OCI-LY3 (cell line): ENCODE measurements around the gene MFAP2.

Experiments
- H2AFZ ChIP-seq: fragments of 200-600, 300-600 bp; shearing (Covaris generic); 2 replicates; pipeline ENCODE4 v1.6.0; 2014; ENCODE audit warnings: antibody characterized with exemption, low read depth, low read length
- H3K27ac ChIP-seq: fragments of 200-600, 300-600 bp; sonication (generic); 2 replicates; pipeline ENCODE4 v1.5.1; 2014; ENCODE audit warnings: mild to moderate bottlenecking, low read length, moderate library complexity, mixed read lengths
- H3K27me3 ChIP-seq: fragments of 200-600, 300-600 bp; sonication (generic); 2 replicates; pipeline ENCODE4 v1.6.1; 2014; ENCODE audit warnings: low read depth, low read length, mixed read lengths
- H3K36me3 ChIP-seq: fragments of 200-600, 300-600 bp; sonication (generic); replicated peaks from 2 replicates; pipeline ENCODE3; 2014; ENCODE audit warnings: low read depth, low read length, mixed read lengths
- H3K4me1 ChIP-seq: fragments of 300-600, 200-600 bp; sonication (generic); 2 replicates; pipeline ENCODE4 v1.6.1; 2014; ENCODE audit warnings: low read length, mixed read lengths
- H3K4me2 ChIP-seq: fragments of 200-600, 300-600 bp; sonication (generic); 2 replicates; pipeline ENCODE4 v1.6.1; 2014; ENCODE audit warnings: low read length, mixed read lengths
- H3K4me3 ChIP-seq: fragments of 300-600, 200-600 bp; sonication (generic); 2 replicates; pipeline ENCODE4 v1.5.1; 2014; ENCODE audit warnings: antibody characterized with exemption, mild to moderate bottlenecking, low read length, moderate library complexity
- H3K79me2 ChIP-seq: fragments of 300-600, 200-600 bp; shearing (Covaris generic); 2 replicates; pipeline ENCODE4 v1.6.1; 2014; ENCODE audit warnings: mild to moderate bottlenecking, low read length, mixed read lengths
- H3K9ac ChIP-seq: fragments of 300-600, 200-600 bp; shearing (Covaris generic); 2 replicates; pipeline ENCODE4 v1.6.0; 2014; ENCODE audit warnings: mild to moderate bottlenecking, low read length, moderate library complexity
- H3K9me3 ChIP-seq: fragments of 200-600, 300-600 bp; shearing (Covaris generic); 2 replicates; pipeline ENCODE4 v1.6.1; 2014; ENCODE audit warnings: low read length, mixed read lengths; ENCODE audit not compliant: insufficient read depth
- H4K20me1 ChIP-seq: fragments of 200-600, 300-600 bp; sonication (generic); 2 replicates; pipeline ENCODE4 v1.6.1; 2016; ENCODE audit warnings: low read length, mixed read lengths; ENCODE audit not compliant: insufficient read depth
- CTCF ChIP-seq: fragments of 200-600, 300-600 bp; sonication (generic); IDR thresholded peaks from 2 replicates; pipeline ENCODE4 v1.5.1; 2014; ENCODE audit warnings: antibody characterized with exemption, low read length, low read depth
- EZH2phosphoT487 ChIP-seq: fragments of 200-600 bp; shearing (Covaris generic); IDR thresholded peaks from 2 replicates; pipeline ENCODE4 v1.6.1; 2018; ENCODE audit warnings: antibody characterized with exemption, mixed run types, low read depth

MFAP2 gene

GRCh38 chr1:16993521-16994038 lies 13.2 kb upstream of the MFAP2 start:
- no peak overlapping the region for H3K4me2 ChIP-seq
- no peaks in the 10 kb centered on the region for H3K27me3 ChIP-seq
- H3K4me1 ChIP-seq: no peaks in the 10 kb centered on the region
- no peaks in the 10 kb centered on the region for H3K79me2 ChIP-seq
- H3K36me3 ChIP-seq: no peaks in the 10 kb centered on the region
- no peak for TF ChIP-seq EZH2phosphoT487
- no peak for TF ChIP-seq CTCF
- H4K20me1 ChIP-seq: no peaks in the 10 kb centered on the region
- H3K27ac ChIP-seq: no peak overlapping the region
- no peak overlapping the region for H3K9ac ChIP-seq
- no peak overlapping the region for H2AFZ ChIP-seq
- H3K9me3 ChIP-seq: no peaks in the 10 kb centered on the region
- no peak overlapping the region for H3K4me3 ChIP-seq

DNA sequence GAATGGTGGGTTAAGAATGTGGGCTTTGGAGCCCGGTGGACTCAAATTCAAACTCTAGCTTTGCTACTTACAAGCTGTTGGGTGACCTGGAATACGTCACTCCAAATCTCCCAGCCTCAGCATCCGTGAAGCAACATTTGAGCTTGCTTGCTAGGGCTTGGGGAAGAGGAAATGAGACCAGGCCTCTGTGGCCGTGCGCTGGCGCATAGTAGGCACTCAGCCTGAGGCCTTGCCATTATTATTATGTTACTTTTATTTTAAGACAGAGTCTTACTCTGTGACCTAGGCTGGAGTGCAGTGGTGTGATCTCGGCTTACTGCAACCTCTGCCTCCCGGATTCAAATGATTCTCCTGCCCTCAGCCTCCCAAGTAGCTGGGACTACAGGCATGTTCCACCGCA lies 12.3 kb upstream of the MFAP2 start:
- TF ChIP-seq EZH2phosphoT487 (no peak), CTCF (no peak)
- H3K27me3 ChIP-seq: no peaks in the 10 kb centered on the region
- H3K4me3 ChIP-seq: no peak overlapping the region
- no peaks in the 10 kb centered on the region for H4K20me1 ChIP-seq
- no peaks in the 10 kb centered on the region for H3K36me3 ChIP-seq
- no peaks in the 10 kb centered on the region for H3K4me1 ChIP-seq
- no peak overlapping the region for H3K4me2 ChIP-seq
- H3K79me2 ChIP-seq: no peaks in the 10 kb centered on the region
- H3K27ac ChIP-seq: no peak overlapping the region
- H3K9me3 ChIP-seq: no peaks in the 10 kb centered on the region
- no peak overlapping the region for H3K9ac ChIP-seq
- no peak overlapping the region for H2AFZ ChIP-seq

DNA sequence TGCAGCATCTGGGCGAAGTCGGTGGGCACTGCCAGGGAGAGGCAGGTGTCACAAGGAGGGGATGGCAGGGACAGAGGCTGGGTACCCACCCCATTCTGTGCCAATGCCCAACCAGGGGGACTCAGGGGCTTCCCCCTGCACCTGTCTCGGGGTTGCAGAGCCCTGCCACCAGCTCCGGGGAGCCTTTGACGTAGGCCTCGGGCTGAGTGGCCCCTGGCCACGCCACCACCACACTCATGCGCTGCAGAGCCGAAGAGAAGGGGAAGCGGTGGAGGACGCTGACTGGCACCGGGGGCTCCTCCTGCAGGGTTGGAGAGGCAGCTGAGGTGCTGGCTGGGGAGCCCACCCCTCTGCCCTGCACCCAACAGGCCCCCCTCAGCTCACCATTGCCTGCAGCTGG lies 11.7 kb upstream of the MFAP2 start:
- H3K27ac ChIP-seq: no peak overlapping the region
- H3K9ac ChIP-seq: no peak overlapping the region
- no peaks in the 10 kb centered on the region for H3K79me2 ChIP-seq
- TF ChIP-seq EZH2phosphoT487 (no peak), CTCF (no peak)
- no peaks in the 10 kb centered on the region for H3K9me3 ChIP-seq
- no peak overlapping the region for H2AFZ ChIP-seq
- no peaks in the 10 kb centered on the region for H3K4me1 ChIP-seq
- H3K4me2 ChIP-seq: no peak overlapping the region
- no peaks in the 10 kb centered on the region for H3K27me3 ChIP-seq
- no peaks in the 10 kb centered on the region for H3K36me3 ChIP-seq
- no peaks in the 10 kb centered on the region for H4K20me1 ChIP-seq
- no peak overlapping the region for H3K4me3 ChIP-seq

DNA sequence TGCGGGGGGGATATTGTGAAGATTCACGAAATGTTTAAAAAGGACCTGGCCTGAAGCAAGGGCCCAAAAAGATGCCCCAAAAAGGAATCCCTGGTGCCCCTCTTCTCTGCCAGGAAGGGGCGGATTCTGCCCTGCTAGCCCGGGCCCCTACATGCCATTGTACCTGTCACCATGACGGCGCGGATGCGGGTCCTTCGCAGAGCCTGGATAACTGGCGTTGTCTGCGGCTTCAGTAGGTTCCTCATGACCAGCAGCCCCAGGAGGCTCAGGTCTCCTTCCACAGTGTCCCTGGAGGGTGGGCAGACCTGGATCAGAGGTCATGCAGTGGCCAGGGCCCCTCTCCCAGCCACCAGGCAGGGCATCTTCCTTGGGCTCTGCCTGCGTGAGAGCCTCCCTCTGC lies 11.2 kb upstream of the MFAP2 start:
- Histone ChIP-seq H3K9me3 (no peaks in the 10 kb centered on the region), H3K4me1 (no peaks in the 10 kb centered on the region), H3K27ac (no peak overlapping the region), H3K4me3 (no peak overlapping the region), H3K27me3 (no peaks in the 10 kb centered on the region), H3K36me3 (no peaks in the 10 kb centered on the region), H3K4me2 (no peak overlapping the region), H3K9ac (no peak overlapping the region), H4K20me1 (no peaks in the 10 kb centered on the region), H2AFZ (no peak overlapping the region), H3K79me2 (no peaks in the 10 kb centered on the region)
- no peak for TF ChIP-seq CTCF
- TF ChIP-seq EZH2phosphoT487: no peak
